ENCODE results near the gene ADAM12.

DNA sequence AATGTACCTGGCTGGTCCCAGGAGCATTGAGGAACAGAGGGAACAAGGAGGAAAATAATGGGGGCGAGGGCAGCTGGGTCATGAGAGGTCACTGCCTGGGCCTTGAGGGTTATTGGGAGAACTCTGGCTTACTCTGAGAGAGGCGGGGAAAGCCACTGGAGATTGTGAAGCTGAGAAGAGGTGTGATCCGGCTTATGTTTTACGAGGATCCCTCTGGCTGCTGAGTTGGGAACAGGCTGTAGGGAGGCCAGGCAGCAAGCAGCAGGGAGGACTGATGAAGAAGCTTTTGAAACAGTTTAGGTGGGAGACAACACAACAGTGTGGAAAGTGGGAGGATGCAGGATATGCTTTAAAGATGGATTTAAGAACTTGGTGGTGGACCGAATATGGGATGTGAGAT is 404.6 kb downstream of the ADAM12 start:
- TF ChIP-seq, protein P1, sequence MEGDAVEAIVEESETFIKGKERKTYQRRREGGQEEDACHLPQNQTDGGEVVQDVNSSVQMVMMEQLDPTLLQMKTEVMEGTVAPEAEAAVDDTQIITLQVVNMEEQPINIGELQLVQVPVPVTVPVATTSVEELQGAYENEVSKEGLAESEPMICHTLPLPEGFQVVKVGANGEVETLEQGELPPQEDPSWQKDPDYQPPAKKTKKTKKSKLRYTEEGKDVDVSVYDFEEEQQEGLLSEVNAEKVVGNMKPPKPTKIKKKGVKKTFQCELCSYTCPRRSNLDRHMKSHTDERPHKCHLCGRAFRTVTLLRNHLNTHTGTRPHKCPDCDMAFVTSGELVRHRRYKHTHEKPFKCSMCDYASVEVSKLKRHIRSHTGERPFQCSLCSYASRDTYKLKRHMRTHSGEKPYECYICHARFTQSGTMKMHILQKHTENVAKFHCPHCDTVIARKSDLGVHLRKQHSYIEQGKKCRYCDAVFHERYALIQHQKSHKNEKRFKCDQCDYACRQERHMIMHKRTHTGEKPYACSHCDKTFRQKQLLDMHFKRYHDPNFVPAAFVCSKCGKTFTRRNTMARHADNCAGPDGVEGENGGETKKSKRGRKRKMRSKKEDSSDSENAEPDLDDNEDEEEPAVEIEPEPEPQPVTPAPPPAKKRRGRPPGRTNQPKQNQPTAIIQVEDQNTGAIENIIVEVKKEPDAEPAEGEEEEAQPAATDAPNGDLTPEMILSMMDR (conservative IDR thresholded peaks at IDR 0.05 in 1 of 2, IDR thresholded peaks at IDR 0.05 in 1 of 2; ENCODE audit: low read depth in 1 of 2, low read length in 2 of 2) = no peak
- TF ChIP-seq EZH2 (IDR thresholded peaks at IDR 0.05; ENCODE audit: low read length, missing control alignments) = no peak

Data from fibroblast of lung (primary cell).